ENCODE results near the gene ANK3.

The ANK3 gene

GRCh38 chr10:59991117-59991516 lies 398.6 kb downstream of the ANK3 start:
- H3K9me3 ChIP-seq (ENCODE audit: control insufficient read depth, low read length), result no peaks in the 10 kb centered on the region
- no peak overlapping the region for H3K4me3 ChIP-seq (ENCODE audit: insufficient read depth, low read depth, low read length)
- H3K27me3 ChIP-seq (ENCODE audit: control insufficient read depth, insufficient read depth, low read length, poor library complexity, severe bottlenecking), result no peaks in the 10 kb centered on the region
- H3K4me1 ChIP-seq (ENCODE audit: control insufficient read depth, insufficient read depth, low read length), result no peaks in the 10 kb centered on the region
- H3K27ac ChIP-seq (ENCODE audit: insufficient read depth, low read depth, low read length, poor library complexity, severe bottlenecking), result no peak overlapping the region
- H3K36me3 ChIP-seq (ENCODE audit: control insufficient read depth, insufficient read depth, low read length), result no peaks in the 10 kb centered on the region

- Histone ChIP-seq H3K9me3 (ENCODE audit: control insufficient read depth, low read length) (no peaks in the 10 kb centered on the region), H3K36me3 (ENCODE audit: control insufficient read depth, insufficient read depth, low read length) (no peaks in the 10 kb centered on the region), H3K4me1 (ENCODE audit: control insufficient read depth, insufficient read depth, low read length) (no peaks in the 10 kb centered on the region), H3K4me3 (ENCODE audit: insufficient read depth, low read depth, low read length) (no peak overlapping the region), H3K27me3 (ENCODE audit: control insufficient read depth, insufficient read depth, low read length, poor library complexity, severe bottlenecking) (no peaks in the 10 kb centered on the region), H3K27ac (ENCODE audit: insufficient read depth, low read depth, low read length, poor library complexity, severe bottlenecking) (no peak overlapping the region)
Measured at GRCh38 chr10:59985639-59986038, 404.0 kb downstream of the ANK3 start.

GRCh38 chr10:59984415-59984814 lies 405.3 kb downstream of the ANK3 start:
- Histone ChIP-seq H3K4me3 (ENCODE audit: insufficient read depth, low read depth, low read length) (no peak overlapping the region), H3K27me3 (ENCODE audit: control insufficient read depth, insufficient read depth, low read length, poor library complexity, severe bottlenecking) (no peaks in the 10 kb centered on the region), H3K9me3 (ENCODE audit: control insufficient read depth, low read length) (no peaks in the 10 kb centered on the region), H3K36me3 (ENCODE audit: control insufficient read depth, insufficient read depth, low read length) (no peaks in the 10 kb centered on the region), H3K4me1 (ENCODE audit: control insufficient read depth, insufficient read depth, low read length) (no peaks in the 10 kb centered on the region), H3K27ac (ENCODE audit: insufficient read depth, low read depth, low read length, poor library complexity, severe bottlenecking) (no peak overlapping the region)
- no CpG with 5 or more reads among the region's 1 CpG for WGBS, 2 experiments

- H3K27me3 ChIP-seq (ENCODE audit: control insufficient read depth, insufficient read depth, low read length, poor library complexity, severe bottlenecking), result no peaks in the 10 kb centered on the region
- H3K9me3 ChIP-seq (ENCODE audit: control insufficient read depth, low read length), result no peaks in the 10 kb centered on the region
- no peak overlapping the region for H3K4me3 ChIP-seq (ENCODE audit: insufficient read depth, low read depth, low read length)
- WGBS, 2 experiments, result 93 to 97% methylated on average over 1 of the region's 1 CpG
- no peaks in the 10 kb centered on the region for H3K36me3 ChIP-seq (ENCODE audit: control insufficient read depth, insufficient read depth, low read length)
- H3K27ac ChIP-seq (ENCODE audit: insufficient read depth, low read depth, low read length, poor library complexity, severe bottlenecking), result no peak overlapping the region
- H3K4me1 ChIP-seq (ENCODE audit: control insufficient read depth, insufficient read depth, low read length), result no peaks in the 10 kb centered on the region
Measured at GRCh38 chr10:59980356-59980755, 409.3 kb downstream of the ANK3 start.

GRCh38 chr10:59977486-59977885 lies 412.2 kb downstream of the ANK3 start:
- Histone ChIP-seq H3K36me3 (ENCODE audit: control insufficient read depth, insufficient read depth, low read length) (no peaks in the 10 kb centered on the region), H3K9me3 (ENCODE audit: control insufficient read depth, low read length) (no peaks in the 10 kb centered on the region), H3K27me3 (ENCODE audit: control insufficient read depth, insufficient read depth, low read length, poor library complexity, severe bottlenecking) (no peaks in the 10 kb centered on the region), H3K4me3 (ENCODE audit: insufficient read depth, low read depth, low read length) (no peak overlapping the region), H3K4me1 (ENCODE audit: control insufficient read depth, insufficient read depth, low read length) (no peaks in the 10 kb centered on the region), H3K27ac (ENCODE audit: insufficient read depth, low read depth, low read length, poor library complexity, severe bottlenecking) (no peak overlapping the region)

- no peak overlapping the region for H3K4me3 ChIP-seq (ENCODE audit: insufficient read depth, low read depth, low read length)
- H3K9me3 ChIP-seq (ENCODE audit: control insufficient read depth, low read length), result no peaks in the 10 kb centered on the region
- no peaks in the 10 kb centered on the region for H3K36me3 ChIP-seq (ENCODE audit: control insufficient read depth, insufficient read depth, low read length)
Measured at GRCh38 chr10:59976909-59977308, 412.8 kb downstream of the ANK3 start.

More at GRCh38 chr10:59976909-59977308, 412.8 kb downstream of the ANK3 start:
- no peak overlapping the region for H3K27ac ChIP-seq (ENCODE audit: insufficient read depth, low read depth, low read length, poor library complexity, severe bottlenecking)
- no peaks in the 10 kb centered on the region for H3K27me3 ChIP-seq (ENCODE audit: control insufficient read depth, insufficient read depth, low read length, poor library complexity, severe bottlenecking)
- H3K4me1 ChIP-seq (ENCODE audit: control insufficient read depth, insufficient read depth, low read length), result no peaks in the 10 kb centered on the region
